GM18520 (cell line): ENCODE data around the gene SCP2.

Experiments
- ATAC-seq: cut with Tn5 transposase; IDR thresholded peaks from one replicate; pipeline ENCODE4 v1.9.1; 2021; ENCODE audit not compliant: unreplicated experiment

Gene SCP2

DNA sequence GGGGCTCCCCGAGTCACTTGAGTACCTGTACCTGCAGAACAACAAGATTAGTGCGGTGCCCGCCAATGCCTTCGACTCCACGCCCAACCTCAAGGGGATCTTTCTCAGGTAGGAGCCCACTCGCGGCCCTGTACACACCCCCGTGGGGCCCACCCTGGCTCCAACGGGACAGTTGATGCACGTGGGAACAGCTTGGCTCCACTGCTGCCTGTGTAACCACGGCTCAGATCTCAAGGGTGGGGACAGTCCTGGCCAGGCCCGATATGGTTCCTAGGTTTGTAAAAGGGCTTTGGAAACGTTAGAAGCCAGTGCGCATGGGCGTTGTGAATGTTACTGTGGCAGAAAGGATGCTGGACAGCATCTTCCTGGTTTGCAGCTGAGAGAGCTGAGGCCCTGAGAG is 153.7 kb downstream of the SCP2 start:
- no peak for ATAC-seq

DNA sequence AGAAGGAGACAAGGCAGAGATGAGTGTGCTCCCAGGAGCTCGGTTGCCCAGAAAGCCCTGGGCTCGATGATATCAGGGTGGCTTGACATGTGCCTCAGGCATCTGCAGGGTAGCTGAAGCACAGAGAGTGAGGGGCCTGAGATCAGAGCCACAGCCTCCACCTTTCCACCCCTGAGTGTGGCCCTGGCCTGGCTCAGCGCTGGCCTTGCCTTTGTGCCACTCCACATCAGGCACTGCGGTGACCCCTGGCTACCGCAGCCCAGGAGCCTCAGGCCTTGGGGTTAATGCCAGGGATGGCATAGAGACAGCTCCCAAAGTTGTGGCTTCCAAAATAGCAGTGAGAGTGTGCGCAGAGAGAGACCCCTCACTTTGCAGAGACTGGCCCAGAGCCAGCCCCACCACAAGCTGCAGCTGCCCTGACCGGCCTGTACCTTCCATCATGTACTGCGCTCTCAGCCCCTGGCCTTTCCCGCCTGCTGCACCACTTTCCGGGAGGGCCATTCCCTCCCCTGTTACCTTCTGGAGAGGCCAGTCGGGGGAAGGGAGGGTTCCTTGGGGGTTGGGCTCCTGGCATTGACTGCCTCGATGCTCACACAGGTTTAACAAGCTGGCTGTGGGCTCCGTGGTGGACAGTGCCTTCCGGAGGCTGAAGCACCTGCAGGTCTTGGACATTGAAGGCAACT is 154.4 kb downstream of the SCP2 start:
- ATAC-seq, result no peak

DNA sequence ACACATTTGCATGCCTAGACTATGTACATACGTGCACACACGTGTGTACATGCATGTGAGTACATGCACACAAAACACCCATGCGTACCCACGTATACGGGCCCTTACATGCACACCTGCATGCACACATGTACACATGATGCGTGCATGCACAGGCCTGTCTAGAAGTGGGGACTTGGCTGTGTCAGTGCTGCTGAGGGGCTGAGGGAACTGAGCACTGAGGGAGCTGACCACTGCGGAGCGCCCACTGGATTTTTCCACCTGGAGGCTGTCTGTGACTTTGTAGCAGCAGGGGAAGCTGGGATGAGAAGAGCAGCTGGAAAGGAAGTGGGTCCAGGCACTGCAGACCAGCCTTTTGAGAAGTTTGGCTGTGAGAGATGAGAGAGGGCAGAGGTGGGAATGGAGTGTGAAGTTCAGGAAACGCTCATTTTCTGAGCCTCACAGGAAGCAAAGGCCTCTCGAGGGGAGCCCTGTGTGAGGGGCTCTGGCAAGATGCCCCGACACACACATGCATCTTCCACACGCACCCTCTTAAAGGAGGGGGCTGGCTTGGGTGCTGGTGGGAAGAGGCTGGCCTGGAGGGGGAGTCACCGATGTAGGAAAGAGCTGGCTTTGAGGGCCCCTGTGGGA is 155.9 kb downstream of the SCP2 start:
- ATAC-seq, result no peak

DNA sequence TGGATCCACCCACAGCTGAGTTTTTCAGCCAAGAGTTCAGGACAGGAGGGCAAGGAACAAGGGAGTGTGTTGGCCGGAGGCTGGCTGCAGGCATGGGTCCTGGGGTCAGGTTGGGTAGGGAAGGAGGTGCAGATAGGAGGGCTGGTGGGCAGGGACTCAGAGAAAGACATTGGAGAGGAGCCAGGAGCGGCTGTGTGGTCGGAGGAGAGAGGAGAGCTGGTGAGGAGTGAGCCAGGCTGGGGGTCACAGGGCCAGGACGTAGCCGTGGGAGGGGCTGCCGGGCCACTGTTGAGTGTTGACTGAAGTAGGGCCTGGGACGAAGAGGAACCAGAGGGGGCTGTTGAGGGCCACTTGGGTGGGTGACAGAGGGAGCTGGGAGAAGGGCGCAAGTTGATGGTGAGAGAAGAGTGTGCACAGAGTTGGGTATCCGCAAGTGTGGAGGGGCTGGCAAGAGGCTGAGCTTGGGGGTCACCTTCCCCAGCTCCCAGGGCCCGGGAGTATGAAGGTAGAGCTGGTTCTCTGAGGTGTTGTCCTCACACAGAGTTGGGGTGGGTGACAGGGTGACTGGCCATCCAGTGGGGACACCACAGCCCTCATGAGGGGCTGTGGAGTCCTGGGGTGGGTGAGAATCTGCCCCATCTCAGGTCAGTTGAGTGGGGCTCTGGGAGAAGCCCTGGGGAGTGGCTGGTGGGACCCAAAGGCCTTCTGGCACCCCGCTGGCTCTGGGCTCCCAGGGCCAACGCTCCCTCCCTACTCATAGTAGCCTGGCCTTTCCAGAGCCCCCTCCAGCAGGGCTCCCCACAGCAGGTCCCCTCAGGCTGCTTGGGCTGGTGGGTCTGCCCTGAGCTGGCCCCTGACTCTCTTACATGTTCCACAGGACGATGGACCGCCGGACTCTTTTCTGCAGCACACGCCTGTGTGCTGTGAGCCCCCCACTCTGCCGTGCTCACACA is 156.8 kb downstream of the SCP2 start:
- ATAC-seq, result no peak

DNA sequence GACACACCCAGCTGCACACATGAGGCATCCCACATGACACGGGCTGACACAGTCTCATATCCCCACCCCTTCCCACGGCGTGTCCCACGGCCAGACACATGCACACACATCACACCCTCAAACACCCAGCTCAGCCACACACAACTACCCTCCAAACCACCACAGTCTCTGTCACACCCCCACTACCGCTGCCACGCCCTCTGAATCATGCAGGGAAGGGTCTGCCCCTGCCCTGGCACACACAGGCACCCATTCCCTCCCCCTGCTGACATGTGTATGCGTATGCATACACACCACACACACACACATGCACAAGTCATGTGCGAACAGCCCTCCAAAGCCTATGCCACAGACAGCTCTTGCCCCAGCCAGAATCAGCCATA is 157.5 kb downstream of the SCP2 start:
- no peak for ATAC-seq

DNA sequence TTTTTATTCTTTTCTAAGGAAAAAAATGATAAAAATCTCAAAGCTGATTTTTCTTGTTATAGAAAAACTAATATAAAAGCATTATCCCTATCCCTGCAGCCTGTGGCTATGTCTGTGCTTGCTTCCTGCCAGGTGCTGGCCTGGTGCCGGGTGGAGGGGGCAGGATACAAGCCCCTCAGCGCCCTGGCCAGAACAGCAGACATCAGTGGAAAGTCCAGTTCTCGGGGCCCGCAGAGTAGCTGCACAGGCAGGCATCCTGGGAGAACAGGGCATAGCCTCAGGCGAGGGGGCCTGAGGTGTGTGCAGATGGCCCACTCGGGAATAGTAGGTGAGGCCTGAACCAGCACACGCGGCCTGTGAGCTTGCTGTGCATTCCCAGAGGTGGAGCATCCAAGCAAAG is 158.3 kb downstream of the SCP2 start:
- ATAC-seq, result no peak

DNA sequence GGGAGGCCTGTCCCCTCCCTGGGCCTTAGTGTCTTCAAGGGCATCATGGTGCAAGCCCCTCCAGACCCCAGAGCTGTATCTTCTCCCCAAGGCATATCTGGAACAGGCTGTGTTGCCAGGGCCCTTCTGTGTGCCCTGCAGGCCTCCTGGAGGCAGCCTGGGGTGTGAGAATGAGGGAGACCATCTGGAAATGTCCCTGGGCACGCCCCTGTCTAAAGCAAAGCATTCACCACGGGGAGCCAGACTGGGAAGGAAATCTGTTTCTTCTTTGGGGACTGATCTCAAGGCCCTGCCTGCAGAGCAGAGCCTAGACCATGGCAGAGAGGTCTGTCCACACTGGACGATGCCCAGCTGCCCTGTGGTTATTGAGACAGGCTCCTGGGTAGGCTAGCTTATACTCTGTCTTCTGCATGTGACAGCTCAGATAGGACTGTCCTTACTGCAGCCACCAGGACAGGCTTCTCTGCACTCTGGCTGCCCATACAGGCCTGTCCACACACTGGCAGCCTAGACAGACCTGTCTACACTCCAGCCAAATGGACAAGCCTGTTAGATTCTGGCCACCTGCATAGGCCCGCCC is 159.5 kb downstream of the SCP2 start:
- no peak for ATAC-seq

DNA sequence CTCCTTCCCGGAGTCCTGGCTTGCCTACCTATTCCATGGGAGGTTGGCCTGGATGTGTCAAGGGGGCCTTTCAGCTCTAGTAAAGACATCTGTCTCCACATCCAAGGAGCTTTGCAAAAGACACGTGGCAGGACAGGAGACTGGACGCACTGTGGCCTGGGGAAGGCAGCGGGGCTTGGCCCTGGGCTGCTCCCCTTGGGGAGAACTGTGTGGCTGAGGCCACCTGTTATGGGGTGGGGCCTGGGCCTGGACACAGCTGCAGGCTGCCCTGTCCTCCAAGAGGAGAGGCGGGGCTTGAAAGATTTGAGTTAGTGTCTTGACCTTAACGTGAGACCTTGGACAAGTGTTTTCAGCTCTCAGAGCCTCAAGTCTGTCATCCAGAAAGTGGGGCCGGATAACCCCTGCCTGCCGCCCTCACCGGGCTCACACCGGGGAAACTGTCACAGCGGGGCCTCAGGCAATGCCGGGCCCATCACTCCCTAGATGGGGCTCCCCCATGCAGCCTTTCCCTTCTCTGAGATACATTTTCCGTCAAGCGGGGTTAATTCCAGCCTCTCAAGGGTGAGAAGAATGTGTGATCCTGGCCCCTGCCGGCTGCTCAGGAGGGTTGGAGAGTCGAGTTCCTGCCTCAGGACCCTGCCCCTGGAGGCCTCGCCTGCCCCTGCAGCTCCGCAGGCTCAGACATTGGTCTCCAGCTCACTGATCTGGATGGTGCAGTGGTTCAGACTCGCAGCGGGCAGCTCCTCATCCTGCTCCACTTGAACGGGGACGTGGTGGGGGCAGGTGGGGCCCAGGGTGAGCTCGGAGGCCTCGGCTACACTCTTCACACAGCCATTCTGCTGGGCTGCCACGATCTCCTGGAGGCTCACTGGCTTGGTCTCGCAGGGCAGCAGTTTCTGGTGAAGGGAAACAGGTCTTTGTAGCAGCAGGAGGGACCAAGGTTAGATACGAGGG is 160.5 kb downstream of the SCP2 start:
- no peak for ATAC-seq

DNA sequence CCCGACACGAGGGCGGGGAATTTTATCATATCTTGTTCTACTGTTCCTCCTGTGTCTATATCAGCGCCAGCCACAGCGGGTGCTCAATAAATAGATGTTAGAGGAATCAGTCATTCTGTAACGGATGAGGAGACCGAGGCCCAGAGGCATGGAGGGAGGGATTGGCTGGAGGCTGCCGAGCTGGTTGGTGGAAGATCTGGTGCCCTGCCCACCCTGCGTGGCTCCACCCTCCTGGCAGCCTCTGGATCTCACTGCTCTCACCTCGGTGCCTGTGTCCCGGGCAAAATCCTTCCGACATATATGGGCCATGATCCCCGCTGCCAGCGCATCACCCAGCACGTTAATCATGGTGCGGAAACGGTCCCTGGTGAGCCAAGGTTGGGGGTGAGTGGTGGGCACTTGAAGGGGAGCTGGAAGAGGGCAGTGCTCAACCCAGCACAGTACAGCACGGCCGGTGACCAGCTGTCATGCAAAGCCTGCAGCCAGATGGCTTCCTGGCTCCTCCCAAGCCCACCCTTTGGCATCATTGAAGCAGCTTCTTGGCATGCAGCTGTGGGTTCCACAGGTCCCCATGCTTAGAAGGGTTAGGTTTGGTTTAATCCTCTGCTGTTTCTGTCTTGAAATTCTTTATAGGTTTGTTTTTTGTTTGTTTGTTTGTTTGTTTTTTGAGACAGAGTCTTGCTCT is 161.7 kb downstream of the SCP2 start:
- ATAC-seq, result no peak

DNA sequence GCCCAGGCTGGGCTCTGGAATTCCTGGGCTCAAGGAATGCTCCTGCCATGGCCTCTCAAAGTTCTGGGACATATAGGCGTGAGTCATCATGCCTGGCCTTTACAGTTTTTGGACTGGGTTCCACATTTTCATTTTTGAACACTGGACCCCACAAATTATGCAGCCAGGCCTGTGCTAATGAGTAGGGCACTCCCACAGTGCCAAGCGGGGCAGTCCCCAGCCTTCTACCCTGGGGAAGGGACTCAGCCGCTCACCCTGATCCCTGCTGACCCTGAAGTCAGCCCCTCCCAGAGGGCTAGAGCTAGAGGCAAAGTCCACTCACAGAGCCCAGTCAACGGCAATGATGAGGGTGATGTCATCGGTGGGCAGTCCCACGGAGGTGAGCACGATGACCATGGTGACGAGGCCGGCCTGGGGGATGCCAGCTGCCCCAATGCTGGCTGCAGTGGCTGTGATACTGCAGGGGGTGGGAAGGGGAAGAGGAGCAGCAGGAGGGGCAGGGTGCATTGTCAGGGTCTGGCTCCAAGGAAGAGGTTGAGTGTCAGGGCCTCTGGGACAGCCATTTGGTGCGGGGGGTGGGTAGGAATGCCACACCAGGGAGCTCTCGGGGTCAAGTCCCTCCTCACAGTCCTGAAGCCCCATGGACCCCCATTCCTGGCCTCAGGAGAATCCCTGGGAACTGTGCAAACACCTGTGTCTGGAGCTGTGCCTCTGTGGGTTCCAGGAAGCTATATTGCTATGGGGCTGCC is 162.6 kb downstream of the SCP2 start:
- no peak for ATAC-seq

DNA sequence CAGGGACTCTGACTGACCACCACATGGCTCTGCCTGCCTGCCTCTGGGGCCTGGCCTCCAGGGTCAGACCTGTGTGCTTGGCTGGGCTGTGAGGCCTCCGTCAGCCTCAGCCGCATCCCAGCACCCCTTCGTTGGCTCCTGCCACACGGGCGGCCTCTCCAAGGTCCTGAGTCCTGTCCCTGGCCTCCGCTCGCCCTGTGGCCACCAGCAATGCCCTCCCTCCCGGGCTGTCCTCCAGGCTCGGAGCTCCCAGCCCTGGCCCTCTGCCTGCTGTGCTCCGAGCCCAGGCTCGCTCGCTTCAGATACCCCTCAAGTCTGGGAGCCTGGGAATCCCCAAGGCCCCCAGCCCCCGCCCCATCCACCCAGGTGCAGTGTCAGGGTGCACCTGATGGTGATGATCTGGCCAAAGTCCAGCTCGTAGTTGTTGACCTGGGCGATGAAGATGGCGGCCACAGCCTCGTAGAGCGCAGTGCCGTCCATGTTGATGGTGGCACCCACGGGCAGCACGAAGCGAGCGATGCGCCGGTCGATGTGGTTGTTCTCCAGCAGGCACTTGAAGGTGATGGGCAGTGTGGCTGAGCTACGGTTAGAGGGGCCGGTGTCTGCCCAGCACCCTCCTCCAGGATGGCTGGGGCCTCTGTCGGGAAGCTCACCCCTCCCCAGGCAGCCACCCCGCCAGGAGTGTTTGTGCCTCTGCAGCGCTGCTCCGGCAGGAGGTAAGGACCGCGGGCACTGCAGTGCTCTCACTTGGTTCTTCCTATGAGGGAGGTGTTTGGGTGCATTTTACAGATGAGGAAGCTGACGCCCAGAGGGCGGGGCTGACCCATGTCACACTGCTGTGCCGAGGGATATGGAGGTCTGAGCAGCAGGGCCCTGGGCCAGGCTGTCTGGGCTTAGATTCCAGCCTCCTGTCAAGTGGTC is 163.4 kb downstream of the SCP2 start:
- no peak for ATAC-seq

DNA sequence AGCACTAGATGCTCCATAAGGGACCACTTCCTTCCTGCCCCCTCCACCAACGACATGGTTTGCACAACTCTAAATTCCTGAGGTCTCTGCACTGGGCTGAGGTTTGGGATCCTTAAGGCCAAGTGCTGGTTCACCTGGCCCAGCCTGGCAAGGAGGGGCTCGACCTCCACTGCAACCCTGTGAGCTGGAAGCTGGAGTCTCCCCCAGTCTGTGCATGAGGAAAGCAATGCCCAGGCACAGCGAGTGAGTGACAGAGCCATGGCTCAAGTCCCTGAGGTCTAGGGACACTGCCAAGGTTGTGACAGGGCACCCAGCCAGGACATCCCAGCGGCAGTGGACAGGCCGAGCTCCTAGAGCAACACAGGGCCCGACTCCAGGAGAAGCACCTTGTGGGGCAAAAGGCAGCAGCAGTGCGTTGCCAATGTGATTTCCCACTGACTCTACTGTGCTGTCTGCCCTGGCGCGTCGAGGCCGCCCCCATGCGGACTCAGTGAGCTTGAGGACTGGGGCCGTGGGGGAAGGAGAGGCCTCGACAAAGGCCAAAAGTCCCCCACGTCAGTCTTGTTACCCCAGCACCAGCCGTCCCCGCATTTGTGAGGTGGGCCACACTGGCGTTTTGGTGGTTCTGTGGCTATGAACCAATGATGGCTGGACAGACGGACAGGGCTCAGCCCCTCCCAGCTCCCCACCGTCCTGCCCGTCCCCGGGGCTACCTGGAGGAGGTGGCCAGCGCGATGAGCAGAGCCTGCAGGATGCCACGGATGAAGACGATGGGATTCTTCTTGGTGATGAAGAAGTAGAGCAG is 165.0 kb downstream of the SCP2 start:
- no peak for ATAC-seq

DNA sequence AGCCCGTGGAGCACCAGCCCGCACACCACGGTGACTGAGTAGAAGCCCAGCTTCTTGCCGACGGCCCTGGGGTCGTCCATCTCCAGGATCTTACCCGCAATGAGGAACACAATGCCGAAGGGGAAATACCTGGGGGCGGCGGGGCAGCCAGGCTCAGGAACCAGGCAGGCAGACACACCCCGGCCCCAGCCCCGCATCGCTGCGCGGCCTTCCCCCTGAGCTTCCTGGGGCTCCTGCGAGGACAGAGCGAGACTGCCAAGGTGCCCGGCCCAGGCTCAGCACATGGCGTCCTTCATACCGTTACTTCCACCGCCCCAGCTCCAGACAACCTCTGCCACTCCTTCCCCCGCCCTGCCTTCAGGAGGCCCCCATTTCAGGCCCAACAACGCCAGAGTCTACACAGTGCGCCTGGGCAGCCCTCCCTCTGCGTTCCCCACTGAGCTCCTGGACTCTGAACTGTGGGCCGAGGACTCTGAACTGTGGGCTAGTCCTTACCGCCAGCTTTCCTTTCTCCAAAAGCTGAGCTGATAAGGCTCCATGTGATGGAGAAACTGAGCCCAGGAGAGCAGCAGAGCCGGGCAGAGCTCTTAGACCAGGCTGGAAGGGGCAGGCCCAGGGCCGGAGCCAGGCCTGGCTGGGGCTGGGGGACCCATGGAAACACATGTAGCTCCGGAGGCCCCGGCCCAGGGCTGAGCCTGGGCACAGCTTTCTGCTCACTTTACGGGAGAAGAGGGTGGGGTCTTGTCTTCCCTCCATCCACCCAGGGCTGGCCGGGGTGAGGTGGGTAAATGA is 165.8 kb downstream of the SCP2 start:
- no peak for ATAC-seq

DNA sequence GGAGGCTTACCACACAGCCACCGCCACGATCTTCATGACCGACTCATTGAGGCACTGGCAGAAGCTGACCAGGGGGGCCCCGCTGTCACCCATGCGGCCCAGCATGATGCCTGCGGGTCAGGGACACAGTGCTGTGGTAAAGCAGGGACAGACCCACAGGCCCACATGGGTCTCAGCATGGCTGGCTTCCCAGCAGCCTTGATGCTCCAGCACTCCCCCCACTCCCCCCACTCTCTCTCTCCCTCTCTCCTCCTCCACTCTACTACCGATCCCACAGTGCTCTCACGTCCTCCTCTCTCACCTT is 166.3 kb downstream of the SCP2 start:
- no peak for ATAC-seq

DNA sequence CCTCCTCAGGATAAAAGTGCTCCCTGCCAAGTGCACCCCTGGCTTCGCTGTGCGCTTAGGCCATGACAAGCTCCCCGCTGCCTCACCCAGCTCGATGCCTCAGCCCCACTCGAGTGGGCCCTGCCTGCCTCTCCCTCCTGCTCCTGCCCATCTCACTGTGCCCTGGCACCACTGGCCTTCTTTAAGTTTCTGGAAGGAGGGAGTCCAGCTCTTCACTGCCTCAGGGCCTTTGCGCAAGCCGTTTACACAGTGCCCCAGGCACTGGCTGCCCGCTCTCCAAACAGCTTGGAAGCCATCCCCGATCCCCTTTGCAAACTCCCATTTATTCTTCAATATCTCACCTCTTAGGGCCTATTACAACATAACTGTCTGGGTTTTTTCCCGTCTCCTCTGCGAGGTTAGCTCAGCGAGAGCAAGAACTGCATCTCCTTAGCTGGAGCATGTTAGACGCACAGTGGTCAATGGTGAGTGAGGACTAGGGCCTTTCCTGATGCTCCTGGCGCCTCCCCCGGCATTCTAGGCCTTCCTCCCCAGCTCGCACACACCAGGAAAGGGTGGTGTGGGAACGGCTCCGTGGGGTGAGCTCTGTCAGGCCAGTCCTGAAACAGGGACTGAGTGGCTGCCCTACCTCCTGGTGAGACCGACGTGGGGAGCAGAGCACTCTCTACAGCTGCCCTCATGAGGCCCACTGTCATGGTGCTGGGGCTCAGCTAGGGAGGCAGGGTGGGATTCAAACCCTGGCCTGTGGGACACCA is 166.9 kb downstream of the SCP2 start:
- ATAC-seq, result no peak

DNA sequence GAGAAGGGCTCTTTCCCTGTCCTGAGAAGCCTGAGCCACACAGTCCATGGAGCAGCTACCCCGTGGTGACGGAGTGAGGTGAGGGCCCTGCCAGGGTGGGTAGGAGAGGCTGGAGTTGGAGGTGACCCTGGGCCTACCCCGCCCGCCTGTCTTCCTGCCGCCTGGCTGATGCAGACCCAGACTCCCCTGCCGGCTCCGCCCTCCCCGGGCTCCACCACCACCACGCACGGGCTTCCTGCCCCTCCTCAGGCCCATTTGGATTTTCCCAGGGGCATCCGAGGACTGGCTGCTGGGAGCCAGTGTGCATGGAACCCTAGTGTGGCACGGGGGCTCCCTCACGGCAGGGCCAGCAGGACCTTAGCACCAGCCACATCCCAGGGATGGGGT is 167.4 kb downstream of the SCP2 start:
- ATAC-seq, result no peak
